ENCODE data around the gene NFKB2.

The NFKB2 gene

DNA sequence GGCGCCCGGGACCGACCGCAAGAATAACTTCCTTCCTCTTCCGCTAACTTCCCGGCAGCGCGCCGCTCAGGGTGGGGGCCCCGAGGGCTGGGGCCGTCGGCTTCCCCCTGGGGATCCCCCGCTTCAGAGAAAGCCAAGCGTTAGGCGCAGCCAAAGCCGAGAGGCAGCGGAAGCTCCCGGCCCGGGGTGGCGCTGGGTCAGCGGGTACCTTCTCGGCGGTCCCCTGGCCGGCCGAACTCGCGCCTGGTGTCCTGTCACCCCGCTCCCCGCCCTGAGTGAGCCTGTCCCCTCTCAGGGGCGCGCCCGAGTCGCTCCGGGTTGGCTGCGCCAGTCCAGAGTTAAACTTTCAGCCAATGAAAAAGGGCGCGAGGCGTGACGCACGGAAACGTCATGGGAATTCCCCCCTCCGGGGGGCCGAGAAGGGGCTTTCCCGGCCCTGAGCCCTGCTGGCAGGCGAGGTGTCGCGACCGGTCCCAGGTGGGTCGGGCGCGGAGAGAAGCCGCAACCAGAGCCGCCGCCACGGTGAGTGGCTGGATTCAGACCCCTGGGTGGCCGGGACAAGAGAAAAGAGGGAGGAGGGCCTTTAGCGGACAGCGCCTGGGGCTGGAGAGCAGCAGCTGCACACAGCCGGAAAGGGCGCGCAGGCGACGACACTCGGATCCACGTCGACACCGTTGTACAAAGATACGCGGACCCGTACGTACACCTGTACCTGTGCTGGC is 1.3 kb upstream of the NFKB2 start:
- DNase-seq (ENCODE audit: low read depth in 2 of 3, low spot score in 2 of 3) = peak; percentile 99

DNA sequence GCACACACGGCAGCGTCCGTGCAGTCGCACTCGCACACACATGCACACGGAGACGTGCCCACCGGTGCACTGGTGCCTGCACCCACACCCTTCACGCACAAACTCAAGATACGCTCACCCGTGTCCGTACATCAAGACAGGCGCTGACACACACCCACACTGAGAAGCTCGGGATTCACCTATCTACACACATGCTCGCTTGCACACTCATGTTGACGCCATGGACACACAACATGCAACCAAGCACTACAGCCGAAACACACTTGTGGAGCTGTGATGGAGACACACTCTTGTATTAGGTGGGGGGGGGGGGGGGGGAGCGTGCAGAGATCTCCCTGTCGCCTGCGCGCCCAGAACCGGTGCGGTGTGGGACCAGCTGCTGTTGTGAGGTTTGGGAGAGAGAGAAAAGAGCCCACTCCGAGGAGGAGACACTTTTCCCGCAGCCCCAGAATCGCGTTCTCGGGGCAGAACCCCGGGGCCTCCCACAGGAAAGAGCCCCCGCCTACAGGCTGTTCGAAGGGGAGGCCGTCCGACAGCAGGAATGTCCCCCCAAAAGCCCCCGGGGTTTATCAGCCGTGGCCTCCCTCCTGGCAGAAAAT is 605 bp upstream of the NFKB2 start:
- no peak for DNase-seq (ENCODE audit: low read depth in 2 of 3, low spot score in 2 of 3)

DNA sequence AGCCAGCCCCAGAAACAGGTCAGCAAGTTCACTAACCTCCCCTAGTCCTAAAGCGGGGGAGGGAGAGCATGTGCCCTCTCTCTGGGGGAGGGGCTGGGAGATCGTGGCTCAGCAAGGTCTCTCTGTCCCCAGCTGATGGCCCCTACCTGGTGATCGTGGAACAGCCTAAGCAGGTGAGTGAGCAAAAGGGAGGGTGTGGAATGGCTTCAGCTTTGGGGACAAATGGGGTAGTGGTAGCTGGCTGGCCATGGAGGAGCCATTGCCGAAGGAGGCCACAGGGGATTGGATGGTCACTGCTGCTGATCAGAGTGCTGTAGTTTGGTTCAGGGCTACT is 779 bp downstream of the NFKB2 start:
- DNase-seq (ENCODE audit: low read depth in 2 of 3, low spot score in 2 of 3) = no peak

DNA sequence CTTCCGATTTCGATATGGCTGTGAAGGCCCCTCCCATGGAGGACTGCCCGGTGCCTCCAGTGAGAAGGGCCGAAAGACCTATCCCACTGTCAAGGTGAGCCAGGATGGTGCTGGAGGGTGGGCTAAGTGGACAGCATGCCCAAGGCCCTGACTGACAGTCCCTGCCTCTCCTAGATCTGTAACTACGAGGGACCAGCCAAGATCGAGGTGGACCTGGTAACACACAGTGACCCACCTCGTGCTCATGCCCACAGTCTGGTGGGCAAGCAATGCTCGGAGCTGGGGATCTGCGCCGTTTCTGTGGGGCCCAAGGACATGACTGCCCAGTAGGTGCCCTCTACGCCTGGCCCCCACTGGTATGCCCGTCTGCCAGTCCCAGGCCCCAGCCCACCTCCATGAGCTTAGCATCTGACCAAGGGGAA is 1.2 kb downstream of the NFKB2 start:
- DNase-seq (ENCODE audit: low read depth in 2 of 3, low spot score in 2 of 3) = no peak

DNA sequence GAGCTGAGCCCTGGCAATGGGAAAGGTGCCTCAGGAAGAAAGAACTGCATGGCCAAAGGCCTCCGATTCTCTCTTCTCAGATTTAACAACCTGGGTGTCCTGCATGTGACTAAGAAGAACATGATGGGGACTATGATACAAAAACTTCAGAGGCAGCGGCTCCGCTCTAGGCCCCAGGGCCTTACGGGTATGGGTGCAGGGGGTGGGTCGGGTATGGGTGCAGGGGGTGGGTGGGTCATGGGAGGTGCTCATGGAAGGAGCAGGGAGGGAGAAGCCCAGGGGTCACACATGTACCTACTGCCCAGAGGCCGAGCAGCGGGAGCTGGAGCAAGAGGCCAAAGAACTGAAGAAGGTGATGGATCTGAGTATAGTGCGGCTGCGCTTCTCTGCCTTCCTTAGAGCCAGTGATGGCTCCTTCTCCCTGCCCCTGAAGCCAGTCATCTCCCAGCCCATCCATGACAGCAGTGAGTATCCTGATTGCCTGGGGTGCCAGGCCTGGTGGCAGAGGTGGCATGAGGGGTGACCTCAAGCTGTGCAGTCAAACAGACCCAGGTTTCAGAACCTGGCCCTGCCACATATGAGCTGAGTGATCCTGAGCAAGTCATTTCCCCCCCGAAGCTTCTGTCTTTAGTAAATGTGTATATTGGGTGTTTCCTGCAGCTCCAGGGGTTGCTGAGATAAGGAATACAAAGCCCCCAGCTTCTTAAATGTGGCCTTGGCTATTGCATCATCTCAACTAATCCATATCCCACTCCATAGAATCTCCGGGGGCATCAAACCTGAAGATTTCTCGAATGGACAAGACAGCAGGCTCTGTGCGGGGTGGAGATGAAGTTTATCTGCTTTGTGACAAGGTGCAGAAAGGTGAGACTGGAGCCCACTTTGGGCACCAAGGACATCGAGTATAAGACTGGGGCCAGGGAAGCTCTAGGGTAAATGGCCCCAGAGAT is 2.0 kb downstream of the NFKB2 start:
- DNase-seq (ENCODE audit: low read depth in 2 of 3, low spot score in 2 of 3) = no peak

DNA sequence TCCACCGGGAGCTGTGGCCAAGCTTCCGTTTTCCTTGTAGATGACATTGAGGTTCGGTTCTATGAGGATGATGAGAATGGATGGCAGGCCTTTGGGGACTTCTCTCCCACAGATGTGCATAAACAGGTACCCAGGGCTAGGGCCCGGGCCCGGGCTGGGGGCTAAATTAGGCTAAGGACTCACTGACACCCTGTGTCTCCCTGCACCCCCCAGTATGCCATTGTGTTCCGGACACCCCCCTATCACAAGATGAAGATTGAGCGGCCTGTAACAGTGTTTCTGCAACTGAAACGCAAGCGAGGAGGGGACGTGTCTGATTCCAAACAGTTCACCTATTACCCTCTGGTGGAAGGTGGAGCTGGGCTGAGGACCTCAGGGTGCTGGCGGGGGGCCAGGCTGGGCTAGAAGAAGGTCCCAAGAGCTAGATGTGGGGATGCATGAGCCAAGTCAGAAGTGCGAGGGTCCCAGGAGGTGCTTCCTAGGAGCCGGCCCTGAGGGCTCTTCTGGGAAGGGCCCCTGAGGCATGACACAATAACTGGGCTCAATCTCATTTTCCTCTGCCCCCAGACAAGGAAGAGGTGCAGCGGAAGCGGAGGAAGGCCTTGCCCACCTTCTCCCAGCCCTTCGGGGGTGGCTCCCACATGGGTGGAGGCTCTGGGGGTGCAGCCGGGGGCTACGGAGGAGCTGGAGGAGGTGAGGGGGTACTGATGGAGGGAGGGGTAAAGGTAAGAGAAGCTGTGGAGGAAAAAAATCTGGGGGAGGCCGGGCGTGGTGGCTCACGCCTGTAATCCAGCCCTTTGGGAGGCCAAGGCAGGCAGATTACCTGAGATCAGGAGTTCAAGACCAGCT is 2.9 kb downstream of the NFKB2 start:
- DNase-seq (ENCODE audit: low read depth in 2 of 3, low spot score in 2 of 3) = no peak

DNA sequence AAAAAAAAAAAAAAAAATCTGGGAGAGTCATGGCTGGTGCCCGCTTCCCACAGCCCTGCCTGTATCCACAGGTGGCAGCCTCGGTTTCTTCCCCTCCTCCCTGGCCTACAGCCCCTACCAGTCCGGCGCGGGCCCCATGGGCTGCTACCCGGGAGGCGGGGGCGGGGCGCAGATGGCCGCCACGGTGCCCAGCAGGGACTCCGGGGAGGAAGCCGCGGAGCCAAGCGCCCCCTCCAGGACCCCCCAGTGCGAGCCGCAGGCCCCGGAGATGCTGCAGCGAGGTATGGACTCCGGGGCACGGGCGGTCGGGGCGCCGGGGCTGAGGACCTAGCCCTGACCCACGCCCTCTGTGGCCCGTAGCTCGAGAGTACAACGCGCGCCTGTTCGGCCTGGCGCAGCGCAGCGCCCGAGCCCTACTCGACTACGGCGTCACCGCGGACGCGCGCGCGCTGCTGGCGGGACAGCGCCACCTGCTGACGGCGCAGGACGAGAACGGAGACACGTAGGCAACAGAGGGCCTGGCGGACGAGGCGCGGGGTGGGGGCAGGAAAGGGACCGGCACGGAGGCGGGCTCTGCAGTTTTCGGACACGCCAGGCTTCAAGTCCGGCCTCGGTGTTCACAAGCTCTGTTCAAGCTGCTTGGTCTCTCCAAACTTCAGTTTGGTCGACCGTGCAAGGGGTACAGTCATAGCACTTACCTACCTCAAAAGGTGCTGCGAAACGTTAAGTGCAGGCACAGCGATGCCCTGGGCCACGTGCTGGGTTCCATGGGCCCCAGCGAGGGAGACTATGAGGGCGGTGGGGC is 3.9 kb downstream of the NFKB2 start:
- DNase-seq (ENCODE audit: low read depth in 2 of 3, low spot score in 2 of 3) = peak in 2 of 3 experiments; percentile 79 to 80

DNA sequence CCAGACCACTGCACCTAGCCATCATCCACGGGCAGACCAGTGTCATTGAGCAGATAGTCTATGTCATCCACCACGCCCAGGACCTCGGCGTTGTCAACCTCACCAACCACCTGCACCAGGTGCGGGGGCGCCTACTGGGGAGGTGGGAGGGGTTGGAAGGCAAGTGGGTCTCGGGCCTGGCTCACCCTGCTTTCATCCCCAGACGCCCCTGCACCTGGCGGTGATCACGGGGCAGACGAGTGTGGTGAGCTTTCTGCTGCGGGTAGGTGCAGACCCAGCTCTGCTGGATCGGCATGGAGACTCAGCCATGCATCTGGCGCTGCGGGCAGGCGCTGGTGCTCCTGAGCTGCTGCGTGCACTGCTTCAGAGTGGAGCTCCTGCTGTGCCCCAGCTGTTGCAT is 4.6 kb downstream of the NFKB2 start:
- no peak for DNase-seq (ENCODE audit: low read depth in 2 of 3, low spot score in 2 of 3)

DNA sequence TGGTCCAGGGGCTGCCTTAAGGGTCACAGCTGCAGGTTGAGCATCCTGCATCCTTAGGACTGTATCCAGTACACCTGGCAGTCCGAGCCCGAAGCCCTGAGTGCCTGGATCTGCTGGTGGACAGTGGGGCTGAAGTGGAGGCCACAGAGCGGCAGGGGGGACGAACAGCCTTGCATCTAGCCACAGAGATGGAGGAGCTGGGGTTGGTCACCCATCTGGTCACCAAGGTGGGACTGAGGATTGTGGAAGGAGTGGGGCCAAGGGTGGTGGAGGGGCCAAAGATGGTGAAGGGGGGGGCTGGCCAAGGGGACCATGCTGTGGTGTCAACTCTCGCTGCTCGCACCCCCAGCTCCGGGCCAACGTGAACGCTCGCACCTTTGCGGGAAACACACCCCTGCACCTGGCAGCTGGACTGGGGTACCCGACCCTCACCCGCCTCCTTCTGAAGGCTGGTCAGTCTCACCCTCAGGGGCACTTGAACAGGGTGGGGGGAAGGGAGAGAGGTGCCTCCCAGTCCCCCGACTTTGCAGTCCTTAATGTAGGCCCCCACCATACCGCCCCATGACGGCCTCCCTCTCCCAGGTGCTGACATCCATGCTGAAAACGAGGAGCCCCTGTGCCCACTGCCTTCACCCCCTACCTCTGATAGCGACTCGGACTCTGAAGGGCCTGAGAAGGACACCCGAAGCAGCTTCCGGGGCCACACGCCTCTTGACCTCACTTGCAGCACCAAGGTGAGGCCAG is 5.3 kb downstream of the NFKB2 start:
- no peak for DNase-seq (ENCODE audit: low read depth in 2 of 3, low spot score in 2 of 3)

DNA sequence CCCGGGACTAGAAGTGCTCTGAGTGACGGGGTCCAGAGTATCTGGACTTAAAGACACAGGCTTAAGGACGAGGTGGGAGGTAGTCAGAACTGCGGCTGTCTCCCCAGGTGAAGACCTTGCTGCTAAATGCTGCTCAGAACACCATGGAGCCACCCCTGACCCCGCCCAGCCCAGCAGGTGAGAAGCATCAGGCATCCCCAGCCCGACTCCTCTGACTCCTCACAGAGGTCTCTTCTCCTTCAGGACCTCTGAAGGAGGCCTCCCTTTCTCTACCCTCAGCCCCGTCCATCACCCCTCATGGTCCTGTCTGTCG is 5.8 kb downstream of the NFKB2 start:
- DNase-seq (ENCODE audit: low read depth in 2 of 3, low spot score in 2 of 3) = no peak

DNA sequence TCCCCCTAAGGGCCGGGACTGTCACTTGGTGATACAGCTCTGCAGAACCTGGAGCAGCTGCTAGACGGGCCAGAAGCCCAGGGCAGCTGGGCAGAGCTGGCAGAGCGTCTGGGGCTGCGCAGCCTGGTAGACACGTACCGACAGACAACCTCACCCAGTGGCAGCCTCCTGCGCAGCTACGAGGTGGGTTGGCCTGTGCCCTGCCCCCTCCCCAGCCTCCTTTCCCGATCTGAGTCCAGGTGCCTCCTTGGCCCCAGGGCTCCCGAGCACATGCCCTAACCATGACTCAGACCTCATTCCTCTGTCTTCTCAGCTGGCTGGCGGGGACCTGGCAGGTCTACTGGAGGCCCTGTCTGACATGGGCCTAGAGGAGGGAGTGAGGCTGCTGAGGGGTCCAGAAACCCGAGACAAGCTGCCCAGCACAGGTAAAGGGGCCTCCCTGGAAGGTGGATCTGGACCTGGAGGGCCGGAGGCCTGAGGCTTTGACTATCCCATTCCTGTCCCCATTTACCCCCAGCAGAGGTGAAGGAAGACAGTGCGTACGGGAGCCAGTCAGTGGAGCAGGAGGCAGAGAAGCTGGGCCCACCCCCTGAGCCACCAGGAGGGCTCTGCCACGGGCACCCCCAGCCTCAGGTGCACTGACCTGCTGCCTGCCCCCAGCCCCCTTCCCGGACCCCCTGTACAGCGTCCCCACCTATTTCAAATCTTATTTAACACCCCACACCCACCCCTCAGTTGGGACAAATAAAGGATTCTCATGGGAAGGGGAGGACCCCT is 6.4 kb downstream of the NFKB2 start:
- DNase-seq (ENCODE audit: low read depth in 2 of 3, low spot score in 2 of 3) = no peak

DNA sequence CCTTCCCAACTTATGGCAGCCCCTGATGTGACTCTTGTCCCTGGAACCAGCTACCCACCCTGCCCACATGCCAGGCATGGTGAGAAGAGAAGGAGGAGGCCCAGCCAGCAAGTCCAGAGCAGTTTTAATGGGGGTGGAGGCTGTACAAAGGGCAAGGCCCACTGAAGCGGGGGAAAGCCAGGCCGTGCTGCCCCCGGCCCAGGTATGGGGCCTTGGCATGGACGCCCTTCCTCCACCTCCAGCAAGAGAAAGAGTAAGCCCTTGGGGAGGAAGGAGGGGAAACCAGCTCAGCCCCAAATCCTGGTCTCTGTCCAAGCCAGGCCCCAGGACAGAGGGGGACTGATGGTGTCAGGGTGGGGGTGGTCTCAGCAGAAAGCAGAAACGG is 7.0 kb downstream of the NFKB2 start:
- no peak for DNase-seq (ENCODE audit: low read depth in 2 of 3, low spot score in 2 of 3)

DNA sequence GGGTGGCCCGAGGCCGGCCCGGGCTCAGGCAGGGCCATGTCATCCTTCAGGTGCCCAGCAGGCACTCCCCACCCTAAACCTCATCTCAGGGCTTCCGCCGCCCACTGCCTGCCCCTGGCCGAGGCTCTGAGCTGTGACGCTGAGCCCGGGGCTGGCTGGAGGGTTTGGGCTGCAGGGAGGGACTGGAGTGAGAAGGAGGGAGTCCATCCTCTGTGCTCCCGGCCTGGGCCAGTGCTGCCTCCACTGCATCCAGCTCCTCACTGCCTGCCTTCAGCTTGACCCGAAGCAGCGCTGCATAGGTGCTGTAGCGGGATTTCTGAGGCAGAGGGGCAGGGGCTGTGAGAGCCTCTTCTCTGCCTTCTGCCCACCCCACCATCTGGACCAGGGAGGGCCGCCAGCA is 7.6 kb downstream of the NFKB2 start:
- DNase-seq (ENCODE audit: low read depth in 2 of 3, low spot score in 2 of 3) = no peak

DNA sequence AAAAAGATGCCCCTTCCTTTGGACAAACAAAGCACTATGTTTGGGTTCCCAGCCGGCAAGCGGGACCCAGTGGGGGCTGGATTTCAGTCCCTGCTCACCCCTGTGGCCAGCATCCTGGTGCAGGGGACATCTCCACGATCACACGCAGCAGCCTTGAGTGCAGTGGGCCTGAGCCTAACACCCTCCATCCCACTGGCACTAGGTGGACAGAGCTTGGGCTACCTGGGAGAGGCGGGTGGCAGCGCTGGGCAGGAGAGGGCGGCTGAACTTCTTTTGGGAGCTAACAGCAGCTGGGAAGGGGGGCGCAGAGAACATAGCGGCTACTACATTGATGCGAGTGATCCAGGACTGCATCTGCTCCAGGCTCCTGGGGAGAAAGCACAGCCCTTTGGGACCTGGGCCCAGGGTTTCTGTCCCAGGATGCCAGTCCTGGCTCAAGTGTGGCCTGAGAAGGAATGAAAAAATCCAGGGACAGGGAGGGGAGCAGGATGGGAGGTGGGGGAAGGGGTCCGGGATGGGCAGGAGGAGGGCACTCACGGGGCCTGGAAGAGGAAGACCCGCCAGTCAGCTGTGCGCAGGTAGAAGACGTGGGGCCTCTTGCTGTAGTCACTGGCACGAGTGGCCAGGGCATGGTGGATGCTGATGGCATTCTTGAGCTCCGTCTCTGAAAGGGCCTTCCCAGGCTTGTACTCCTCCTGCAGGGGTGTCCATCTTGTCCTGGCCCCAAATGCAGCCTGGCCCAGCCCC is 9.0 kb downstream of the NFKB2 start:
- no peak for DNase-seq (ENCODE audit: low read depth in 2 of 3, low spot score in 2 of 3)

DNA sequence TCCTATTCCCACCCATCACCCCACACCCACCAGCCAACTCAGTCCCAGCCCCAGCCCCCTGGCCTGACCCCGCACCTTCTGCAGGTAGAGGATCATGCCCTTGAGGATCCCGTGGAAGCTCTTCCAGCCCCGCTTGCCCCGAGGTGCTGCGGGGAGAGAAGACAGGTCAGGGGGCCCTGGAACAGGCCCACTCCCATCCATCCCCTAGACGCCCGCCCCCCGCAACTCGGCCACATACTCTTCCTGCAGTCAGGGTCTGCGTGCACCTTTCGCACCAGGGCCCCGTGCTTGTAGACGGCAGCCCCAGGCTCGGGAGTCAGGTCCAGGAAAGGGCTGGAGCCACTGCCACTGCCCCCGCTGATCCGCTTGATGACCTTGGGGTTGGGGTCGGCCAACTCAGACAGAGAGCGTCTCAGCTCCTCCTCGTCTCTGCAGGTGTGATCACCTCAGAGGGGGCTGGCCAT is 9.6 kb downstream of the NFKB2 start:
- DNase-seq (ENCODE audit: low read depth in 2 of 3, low spot score in 2 of 3) = no peak

DNA sequence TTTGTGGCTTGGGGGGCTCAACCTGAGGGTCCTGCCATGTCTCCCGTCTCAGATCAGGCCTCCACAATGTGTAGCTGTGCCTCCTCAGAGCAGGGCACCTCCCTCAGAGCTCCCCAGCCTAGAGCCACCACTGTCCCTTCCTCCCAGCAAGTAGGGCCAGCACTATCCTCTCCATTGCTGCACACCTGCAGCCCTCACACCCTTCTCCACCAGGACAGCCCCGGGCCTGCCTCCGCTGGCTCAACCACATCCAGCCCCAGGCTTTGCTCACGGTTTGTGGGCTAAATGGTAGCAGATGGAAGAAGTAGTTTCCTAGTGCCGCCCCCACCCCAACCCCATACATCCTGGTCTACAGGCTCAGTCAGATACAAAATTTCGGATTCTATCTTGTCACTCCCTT is 10.1 kb downstream of the NFKB2 start:
- no peak for DNase-seq (ENCODE audit: low read depth in 2 of 3, low spot score in 2 of 3)

DNA sequence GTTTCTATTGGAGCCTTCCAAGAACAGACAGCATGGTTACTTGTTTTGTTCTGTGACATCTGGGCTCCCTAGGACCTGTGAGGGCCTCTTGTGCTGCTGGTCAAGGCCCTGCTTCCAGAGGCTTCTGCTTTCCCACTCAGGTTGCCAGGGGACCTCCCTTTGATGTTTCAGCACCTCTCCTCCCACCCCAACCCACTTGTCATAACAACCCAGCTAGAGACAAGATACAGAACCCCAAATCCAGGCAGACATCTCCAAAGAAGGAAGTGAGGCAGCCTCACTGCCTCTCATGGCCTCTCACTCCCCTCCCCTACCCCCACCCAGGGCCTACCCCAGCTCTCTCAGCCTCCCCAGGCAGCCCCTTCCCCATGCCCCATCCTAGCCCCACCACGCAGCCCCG is 11.3 kb downstream of the NFKB2 start:
- no peak for DNase-seq (ENCODE audit: low read depth in 2 of 3, low spot score in 2 of 3)

DNA sequence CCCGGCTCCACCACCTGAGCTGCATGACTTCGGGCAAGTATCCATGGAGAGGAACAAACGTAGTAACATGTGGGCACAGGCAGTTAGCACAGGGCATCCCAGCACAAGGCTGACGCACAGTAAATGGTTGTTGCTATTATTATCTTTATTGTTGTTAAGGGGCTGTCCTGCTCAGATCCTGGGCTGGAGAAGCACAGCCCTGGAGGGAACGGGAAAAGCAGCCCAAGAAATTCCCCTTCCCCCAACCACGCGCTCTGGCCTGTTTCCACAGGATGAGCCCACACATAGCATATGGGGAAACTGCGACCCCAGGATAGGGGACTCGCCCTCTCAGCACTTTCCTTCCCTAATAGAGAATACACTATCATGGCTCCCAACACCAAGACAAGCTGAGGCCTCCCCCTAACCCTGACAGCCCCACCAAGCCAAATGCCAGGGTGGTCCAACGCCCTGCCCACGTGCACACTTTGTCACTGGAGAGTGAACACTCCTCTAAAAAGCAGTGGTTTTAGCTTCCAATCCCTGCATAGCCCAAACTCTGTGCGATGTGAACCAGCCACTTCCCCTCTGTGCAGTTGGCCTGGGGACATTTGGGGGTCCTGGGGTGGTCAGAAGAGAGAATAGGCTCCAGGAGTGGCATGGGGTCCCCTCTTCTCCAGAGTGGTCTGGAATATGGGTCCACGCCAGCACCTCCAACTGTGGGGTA is 12.1 kb downstream of the NFKB2 start:
- DNase-seq (ENCODE audit: low read depth in 2 of 3, low spot score in 2 of 3) = no peak

Measured in activated CD8-positive, alpha-beta memory T cell treated with anti-CD3 and anti-CD28 coated beads for 48 hours (primary cell).